ENCODE measurements around the gene ADAM17.

DNA sequence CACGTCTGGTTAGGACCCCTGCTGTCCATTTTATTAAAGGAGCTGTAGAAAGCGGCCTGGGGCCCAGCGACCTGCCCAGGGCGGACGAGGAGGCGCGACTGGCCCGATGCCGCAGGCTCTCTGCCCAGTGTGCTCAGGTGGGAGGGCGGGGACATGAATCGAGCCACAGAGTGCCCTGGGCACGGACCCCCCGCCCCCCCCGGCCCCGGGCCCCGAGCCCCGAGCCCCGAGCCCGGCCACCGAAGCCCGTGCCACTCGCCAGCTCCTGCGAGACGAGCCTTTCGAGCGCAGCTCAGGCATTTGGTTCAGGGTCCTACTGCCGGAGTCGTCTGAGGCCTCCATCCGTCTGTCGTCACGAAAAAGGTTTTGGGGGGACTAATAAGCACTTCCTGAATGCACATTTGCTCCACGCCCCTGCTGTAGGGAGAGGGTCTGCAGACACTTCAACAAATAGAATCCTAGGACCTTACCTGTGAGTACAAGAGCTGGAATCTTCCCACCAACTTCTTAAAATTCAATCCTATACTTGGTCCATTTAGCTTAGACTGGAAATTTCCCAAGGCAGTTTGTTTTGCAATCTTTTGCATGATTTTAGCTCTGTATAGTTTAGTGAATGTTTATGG, 602 bp upstream of the ADAM17 start:
- TF ChIP-seq, protein P1, sequence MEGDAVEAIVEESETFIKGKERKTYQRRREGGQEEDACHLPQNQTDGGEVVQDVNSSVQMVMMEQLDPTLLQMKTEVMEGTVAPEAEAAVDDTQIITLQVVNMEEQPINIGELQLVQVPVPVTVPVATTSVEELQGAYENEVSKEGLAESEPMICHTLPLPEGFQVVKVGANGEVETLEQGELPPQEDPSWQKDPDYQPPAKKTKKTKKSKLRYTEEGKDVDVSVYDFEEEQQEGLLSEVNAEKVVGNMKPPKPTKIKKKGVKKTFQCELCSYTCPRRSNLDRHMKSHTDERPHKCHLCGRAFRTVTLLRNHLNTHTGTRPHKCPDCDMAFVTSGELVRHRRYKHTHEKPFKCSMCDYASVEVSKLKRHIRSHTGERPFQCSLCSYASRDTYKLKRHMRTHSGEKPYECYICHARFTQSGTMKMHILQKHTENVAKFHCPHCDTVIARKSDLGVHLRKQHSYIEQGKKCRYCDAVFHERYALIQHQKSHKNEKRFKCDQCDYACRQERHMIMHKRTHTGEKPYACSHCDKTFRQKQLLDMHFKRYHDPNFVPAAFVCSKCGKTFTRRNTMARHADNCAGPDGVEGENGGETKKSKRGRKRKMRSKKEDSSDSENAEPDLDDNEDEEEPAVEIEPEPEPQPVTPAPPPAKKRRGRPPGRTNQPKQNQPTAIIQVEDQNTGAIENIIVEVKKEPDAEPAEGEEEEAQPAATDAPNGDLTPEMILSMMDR (IDR thresholded peaks at IDR 0.05) = no peak
- TF ChIP-seq POLR2AphosphoS5 (IDR thresholded peaks at IDR 0.05; ENCODE audit: low read depth, low read length) (no peak), RAD21 (IDR thresholded peaks at IDR 0.05; ENCODE audit: low read length) (no peak), SMC3 (IDR thresholded peaks at IDR 0.05; ENCODE audit: low read depth, low read length) (no peak), CHD2 (IDR thresholded peaks at IDR 0.05; ENCODE audit: low read length, partially characterized antibody) (no peak), FOXM1 (IDR thresholded peaks at IDR 0.05; ENCODE audit: low read depth) (no peak), EP300 (IDR thresholded peaks at IDR 0.05; ENCODE audit: borderline replicate concordance in 1 of 2, low read depth in 1 of 2, low read length in 1 of 2) (no peak), RCOR1 (IDR thresholded peaks at IDR 0.05; ENCODE audit: low read length) (no peak)
- TF ChIP-seq, protein P2, sequence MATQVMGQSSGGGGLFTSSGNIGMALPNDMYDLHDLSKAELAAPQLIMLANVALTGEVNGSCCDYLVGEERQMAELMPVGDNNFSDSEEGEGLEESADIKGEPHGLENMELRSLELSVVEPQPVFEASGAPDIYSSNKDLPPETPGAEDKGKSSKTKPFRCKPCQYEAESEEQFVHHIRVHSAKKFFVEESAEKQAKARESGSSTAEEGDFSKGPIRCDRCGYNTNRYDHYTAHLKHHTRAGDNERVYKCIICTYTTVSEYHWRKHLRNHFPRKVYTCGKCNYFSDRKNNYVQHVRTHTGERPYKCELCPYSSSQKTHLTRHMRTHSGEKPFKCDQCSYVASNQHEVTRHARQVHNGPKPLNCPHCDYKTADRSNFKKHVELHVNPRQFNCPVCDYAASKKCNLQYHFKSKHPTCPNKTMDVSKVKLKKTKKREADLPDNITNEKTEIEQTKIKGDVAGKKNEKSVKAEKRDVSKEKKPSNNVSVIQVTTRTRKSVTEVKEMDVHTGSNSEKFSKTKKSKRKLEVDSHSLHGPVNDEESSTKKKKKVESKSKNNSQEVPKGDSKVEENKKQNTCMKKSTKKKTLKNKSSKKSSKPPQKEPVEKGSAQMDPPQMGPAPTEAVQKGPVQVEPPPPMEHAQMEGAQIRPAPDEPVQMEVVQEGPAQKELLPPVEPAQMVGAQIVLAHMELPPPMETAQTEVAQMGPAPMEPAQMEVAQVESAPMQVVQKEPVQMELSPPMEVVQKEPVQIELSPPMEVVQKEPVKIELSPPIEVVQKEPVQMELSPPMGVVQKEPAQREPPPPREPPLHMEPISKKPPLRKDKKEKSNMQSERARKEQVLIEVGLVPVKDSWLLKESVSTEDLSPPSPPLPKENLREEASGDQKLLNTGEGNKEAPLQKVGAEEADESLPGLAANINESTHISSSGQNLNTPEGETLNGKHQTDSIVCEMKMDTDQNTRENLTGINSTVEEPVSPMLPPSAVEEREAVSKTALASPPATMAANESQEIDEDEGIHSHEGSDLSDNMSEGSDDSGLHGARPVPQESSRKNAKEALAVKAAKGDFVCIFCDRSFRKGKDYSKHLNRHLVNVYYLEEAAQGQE (IDR thresholded peaks at IDR 0.05; ENCODE audit: low read depth, low read length) = no peak
- TF ChIP-seq, protein P3, sequence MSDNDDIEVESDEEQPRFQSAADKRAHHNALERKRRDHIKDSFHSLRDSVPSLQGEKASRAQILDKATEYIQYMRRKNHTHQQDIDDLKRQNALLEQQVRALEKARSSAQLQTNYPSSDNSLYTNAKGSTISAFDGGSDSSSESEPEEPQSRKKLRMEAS (IDR thresholded peaks at IDR 0.05; ENCODE audit: low read depth) = no peak
